A204.1 (cell line): Measurements from ENCODE around the gene RTEL1.
"Not testable (repeated sequence)": the region's sequence is repeated elsewhere in the genome, so short reads cannot be mapped to it uniquely, and the experiment has no call there.

ENCODE experiments used
- FAIRE-seq: peaks from 2 replicates; lab custom pipeline; 2012; peaks lifted over from hg19 to GRCh38; lab: Jason Lieb, UNC

Gene RTEL1

GRCh38 chr20:63667858-63668257, 9.7 kb downstream of the RTEL1 start:
- no peak for FAIRE-seq

DNA sequence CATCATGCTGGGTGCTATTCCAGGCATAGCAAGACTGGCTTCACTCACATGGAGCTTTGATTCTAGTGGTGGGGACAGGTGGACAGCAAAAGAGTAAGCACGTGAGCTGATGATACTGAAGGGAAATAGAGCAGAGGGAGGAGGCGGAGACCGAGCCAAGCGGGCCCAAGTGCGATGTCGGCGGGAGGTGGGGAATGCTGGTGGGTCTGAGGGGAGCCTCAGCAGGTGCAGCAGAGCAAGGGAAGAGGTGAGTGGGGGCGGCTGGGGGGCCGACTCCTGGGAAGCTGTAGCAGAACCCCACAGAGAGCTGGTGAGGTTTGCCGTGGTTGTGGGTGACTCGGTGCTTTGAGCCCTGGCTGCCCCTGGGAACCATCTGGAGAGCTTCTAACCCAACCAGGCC, 10.2 kb downstream of the RTEL1 start:
- no peak for FAIRE-seq

- FAIRE-seq, result not testable (repeated sequence)
These were observed 13.6 kb downstream of the RTEL1 start for GRCh38 chr20:63671695-63672094.

- no peak for FAIRE-seq
These were observed 14.6 kb downstream of the RTEL1 start for GRCh38 chr20:63672666-63673065.

DNA sequence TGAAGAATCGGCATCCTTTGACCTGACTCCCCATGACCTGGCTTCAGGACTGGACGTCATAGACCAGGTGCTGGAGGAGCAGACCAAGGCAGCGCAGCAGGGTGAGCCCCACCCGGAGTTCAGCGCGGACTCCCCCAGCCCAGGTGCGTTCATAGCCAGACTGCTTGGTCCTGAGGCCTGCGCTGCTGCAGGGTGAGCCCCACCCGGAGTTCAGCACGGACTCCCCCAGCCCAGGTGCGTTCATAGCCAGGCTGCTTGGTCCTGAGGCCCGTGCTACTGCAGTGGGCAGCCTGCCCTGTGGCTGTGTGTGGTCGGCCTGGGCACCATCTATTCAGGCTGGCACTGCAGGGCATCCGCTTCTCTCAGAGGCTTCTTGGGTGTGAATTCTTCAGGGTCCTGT, 15.8 kb downstream of the RTEL1 start:
- FAIRE-seq, result no peak

- no peak for FAIRE-seq
These were observed 17.7 kb downstream of the RTEL1 start for GRCh38 chr20:63675681-63676368.

GRCh38 chr20:63678071-63678470, 20.0 kb downstream of the RTEL1 start:
- no peak for FAIRE-seq

DNA sequence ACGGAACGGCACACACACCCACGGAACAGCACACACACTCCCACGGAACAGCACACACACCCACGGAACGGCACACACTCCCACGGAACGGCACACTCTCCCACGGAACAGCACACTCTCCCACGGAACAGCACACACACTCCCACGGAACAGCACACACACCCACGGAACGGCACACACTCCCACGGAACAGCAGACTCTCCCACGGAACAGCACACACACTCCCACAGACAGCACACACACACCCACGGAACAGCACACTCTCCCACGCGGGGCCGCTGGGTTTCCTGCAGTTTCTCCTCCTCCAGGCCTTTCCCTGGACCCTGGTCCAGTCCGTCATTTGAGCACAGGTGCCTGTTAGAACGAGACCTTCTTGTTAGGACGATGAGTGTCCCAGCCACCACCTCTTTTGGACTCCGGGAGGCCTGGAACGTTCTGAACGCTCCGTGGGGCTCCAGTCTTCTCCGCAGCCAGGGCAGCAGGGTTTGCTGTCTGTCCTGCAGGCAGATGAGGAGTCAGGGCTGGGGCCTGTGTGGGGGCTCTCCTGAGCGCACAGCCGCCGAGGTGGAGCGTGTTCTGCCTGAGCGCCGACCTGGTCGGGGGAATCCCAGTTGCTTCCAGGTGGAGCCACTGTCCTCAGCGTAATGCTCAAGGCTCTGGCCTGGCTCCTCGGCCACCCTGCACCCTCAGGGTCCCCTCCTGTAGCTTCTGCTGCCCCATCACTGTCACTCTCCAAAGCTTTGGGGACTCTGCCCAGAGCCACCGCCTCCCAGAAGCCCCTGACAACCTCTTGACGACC, 20.8 kb downstream of the RTEL1 start:
- no peak for FAIRE-seq

GRCh38 chr20:63679799-63680305, 21.7 kb downstream of the RTEL1 start:
- no peak for FAIRE-seq

GRCh38 chr20:63680427-63680826, 22.3 kb downstream of the RTEL1 start:
- FAIRE-seq, result no peak

GRCh38 chr20:63680857-63681608, 22.9 kb downstream of the RTEL1 start:
- no peak for FAIRE-seq

GRCh38 chr20:63681609-63682142, 23.6 kb downstream of the RTEL1 start:
- FAIRE-seq, result no peak

- FAIRE-seq, result no peak
These were observed 24.4 kb downstream of the RTEL1 start for GRCh38 chr20:63682384-63683139.

GRCh38 chr20:63685269-63686026, 27.3 kb downstream of the RTEL1 start:
- no peak for FAIRE-seq

- no peak for FAIRE-seq
These were observed 28.0 kb downstream of the RTEL1 start for GRCh38 chr20:63686094-63686491.

DNA sequence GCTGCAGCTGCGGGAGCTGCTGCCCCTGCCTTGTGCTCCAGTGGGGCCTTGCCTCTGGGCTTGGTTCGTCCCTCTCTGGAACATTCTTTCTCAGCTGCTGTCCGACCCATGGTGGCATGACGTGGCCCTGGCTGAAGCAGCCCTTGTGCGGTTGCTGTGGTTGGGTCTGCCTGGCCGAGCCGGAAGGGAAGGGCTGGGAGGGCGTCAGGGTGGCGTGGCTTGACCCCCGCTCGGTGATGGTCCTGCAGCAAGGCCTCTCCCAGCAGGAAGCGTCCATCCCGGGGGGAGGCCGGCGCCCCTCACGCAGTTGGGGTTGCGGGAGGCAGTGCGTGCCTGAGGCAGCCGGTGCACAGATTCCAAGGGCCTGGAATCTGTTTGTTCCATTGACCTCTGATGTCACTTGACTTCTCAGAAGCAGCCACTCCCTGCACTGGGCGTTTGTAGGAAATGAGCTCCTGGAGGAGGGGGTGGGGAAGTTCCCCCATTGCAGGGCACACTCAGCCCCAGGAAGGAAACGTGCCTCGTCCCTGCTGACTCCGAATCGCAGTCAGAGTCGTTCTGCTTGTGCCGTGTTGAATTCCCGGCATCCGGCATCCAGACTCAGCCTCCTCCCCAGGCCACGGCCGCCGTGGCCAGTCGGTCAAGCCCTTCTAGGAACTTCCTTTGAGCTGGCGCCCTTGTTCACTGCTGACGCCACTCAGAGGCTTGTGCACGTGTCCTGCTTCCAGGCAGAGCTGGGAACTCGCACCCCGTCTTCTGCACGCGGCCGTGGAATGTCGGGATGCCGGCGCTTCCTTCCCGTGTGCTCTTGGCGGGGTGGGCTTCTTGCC, 28.6 kb downstream of the RTEL1 start:
- FAIRE-seq, result no peak

- FAIRE-seq, result no peak
These were observed 29.5 kb downstream of the RTEL1 start for GRCh38 chr20:63687419-63688178.

GRCh38 chr20:63688228-63689045, 30.3 kb downstream of the RTEL1 start:
- no peak for FAIRE-seq
